RWPE1 (cell line): ENCODE results near the gene PPP2R1B.

Source experiments
- CTCF ChIA-PET: fragments of 350-600 bp; sonication (Branson Sonifier 250); formaldehyde crosslinking; extraction: SDS; loops from one replicate; lab custom pipeline; 2021; lab: Yijun Ruan, JAX
- POLR2A ChIA-PET: fragments of 400-600 bp; formaldehyde crosslinking; extraction: SDS; loops from one replicate; lab custom pipeline; 2020; ENCODE audit warnings: antibody characterized with exemption; ENCODE audit not compliant: low non-redundant PET; lab: Yijun Ruan, JAX
- DNase-seq: peaks from one replicate; pipeline ENCODE4 v3.0.0; 2012; ENCODE audit warnings: low spot score
- H3K27ac ChIP-seq: fragments of 450-650 bp; 2 replicates; pipeline ENCODE4 v1.5.1; 2017
- TF ChIP-seq, protein P1 (sequence below): fragments of 450-650 bp; conservative IDR thresholded peaks from 2 replicates; pipeline ENCODE4 v1.5.1; 2017; ENCODE audit warnings: low read depth, mild to moderate bottlenecking

PPP2R1B gene

GRCh38 chr11:111766834-111767142 lies 599 bp upstream of the PPP2R1B start:
- ChIA-PET CTCF (interaction anchor here (0.7 to 2.8 kb wide), 4 partner anchors 10 to 1756 kb away, joined by 3 to 13 read pairs (median 6); no protein-coding TSS in a partner anchor), POLR2A (interaction anchor here (0.7 kb wide), 1 partner anchor 10 kb away, joined by 4 read pairs; no protein-coding TSS in a partner anchor)
- H3K27ac ChIP-seq: peak overlapping the region; percentile 88
- TF ChIP-seq, protein P1, sequence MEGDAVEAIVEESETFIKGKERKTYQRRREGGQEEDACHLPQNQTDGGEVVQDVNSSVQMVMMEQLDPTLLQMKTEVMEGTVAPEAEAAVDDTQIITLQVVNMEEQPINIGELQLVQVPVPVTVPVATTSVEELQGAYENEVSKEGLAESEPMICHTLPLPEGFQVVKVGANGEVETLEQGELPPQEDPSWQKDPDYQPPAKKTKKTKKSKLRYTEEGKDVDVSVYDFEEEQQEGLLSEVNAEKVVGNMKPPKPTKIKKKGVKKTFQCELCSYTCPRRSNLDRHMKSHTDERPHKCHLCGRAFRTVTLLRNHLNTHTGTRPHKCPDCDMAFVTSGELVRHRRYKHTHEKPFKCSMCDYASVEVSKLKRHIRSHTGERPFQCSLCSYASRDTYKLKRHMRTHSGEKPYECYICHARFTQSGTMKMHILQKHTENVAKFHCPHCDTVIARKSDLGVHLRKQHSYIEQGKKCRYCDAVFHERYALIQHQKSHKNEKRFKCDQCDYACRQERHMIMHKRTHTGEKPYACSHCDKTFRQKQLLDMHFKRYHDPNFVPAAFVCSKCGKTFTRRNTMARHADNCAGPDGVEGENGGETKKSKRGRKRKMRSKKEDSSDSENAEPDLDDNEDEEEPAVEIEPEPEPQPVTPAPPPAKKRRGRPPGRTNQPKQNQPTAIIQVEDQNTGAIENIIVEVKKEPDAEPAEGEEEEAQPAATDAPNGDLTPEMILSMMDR: no peak
- no peak for DNase-seq

- TF ChIP-seq, protein P1: no peak
- ChIA-PET POLR2A (interaction anchor here (0.5 to 1.1 kb wide), 2 partner anchors 9 to 164 kb away, joined by 3 read pairs; no protein-coding TSS in a partner anchor), CTCF (interaction anchor here (0.7 to 2.8 kb wide), 3 partner anchors 11 to 155 kb away, joined by 3 to 13 read pairs (median 3); no protein-coding TSS in a partner anchor)
- H3K27ac ChIP-seq: peak overlapping the region; percentile 88
- peak; percentile 31 for DNase-seq
Observed at GRCh38 chr11:111765320-111765983, 737 bp downstream of the PPP2R1B start.

GRCh38 chr11:111764621-111765020 lies 1.6 kb downstream of the PPP2R1B start:
- ChIA-PET CTCF (interaction anchor here (0.7 to 2.8 kb wide), 3 partner anchors 12 to 66 kb away, joined by 3 to 13 read pairs (median 3); no protein-coding TSS in a partner anchor), POLR2A (no interaction called here)
- DNase-seq: no peak
- TF ChIP-seq, protein P1: no peak
- H3K27ac ChIP-seq: no peak overlapping the region

- CTCF ChIA-PET: no interaction called here
- TF ChIP-seq, protein P1: no peak
- DNase-seq: no peak
- POLR2A ChIA-PET: no interaction called here
- H3K27ac ChIP-seq: no peak overlapping the region
Observed at GRCh38 chr11:111762981-111763643, 3.1 kb downstream of the PPP2R1B start.

GRCh38 chr11:111762526-111762925 lies 3.7 kb downstream of the PPP2R1B start:
- TF ChIP-seq, protein P1: no peak
- no peak overlapping the region for H3K27ac ChIP-seq
- no peak for DNase-seq
- CTCF ChIA-PET: no interaction called here
- POLR2A ChIA-PET: no interaction called here

DNA sequence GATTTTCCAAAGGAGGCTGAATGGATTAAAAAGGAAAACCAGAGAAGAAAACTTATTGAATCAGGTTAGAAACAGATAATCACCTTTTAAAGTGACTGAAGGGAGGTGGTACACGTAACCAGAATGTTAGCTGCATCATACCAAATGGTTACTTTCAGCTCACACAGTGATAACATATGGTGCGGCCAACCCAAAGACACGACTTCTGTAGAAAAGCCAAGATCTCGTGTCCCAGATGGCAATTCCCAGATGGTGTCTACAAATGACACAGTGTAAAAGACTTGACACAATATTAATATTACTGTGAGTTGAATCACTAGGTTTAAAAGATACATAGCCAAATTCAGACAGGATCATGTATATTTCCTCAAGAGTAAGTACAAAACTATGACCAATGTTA lies 5.2 kb downstream of the PPP2R1B start:
- TF ChIP-seq, protein P1: no peak
- ChIA-PET CTCF (no interaction called here), POLR2A (no interaction called here)
- H3K27ac ChIP-seq: no peak overlapping the region
- no peak for DNase-seq
